ENCODE results near the gene C11orf98. TPM values are rescaled to one million over a fixed set of nuclear protein-coding genes. Genes with fewer than 3 reads are reported as not detected.

The C11orf98 gene
- total RNA-seq, 1 experiment from 2014 or later: 141 TPM

DNA sequence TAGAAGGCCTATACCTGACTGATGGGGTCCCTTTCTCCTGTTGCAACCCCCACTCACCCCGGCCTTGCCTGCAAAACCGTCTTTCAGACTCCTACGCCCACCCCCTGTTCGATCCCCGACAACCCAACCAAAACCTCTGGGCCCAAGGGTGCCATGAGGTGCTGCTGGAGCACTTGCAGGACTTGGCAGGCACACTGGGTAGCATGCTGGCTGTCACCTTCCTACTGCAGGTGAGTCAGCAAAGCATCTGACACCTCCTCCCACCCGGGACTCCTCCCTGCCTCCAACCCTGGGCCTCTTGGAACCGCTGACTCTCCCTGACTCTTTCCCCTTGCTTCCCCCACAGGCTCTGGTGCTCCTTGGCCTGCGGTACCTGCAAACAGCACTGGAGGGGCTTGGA lies 50.7 kb downstream of the C11orf98 start:
- H3K27ac ChIP-seq (ENCODE audit: low read depth, low read length, poor library complexity, severe bottlenecking): peak overlapping the region; percentile 50
- ChIA-PET CTCF (no interaction called here), POLR2A (ENCODE audit: low non-redundant PET) (no interaction called here)
- H3K4me1 ChIP-seq (ENCODE audit: insufficient read depth, low read length, poor library complexity, severe bottlenecking): peaks cover 11% of the 10 kb centered on the region
- no peak overlapping the region for H3K4me3 ChIP-seq (ENCODE audit: low read depth, low read length, poor library complexity, severe bottlenecking)
- BruUV-seq (replicated peaks): no TSS peak
- intact Hi-C loops (cut with micrococcal nuclease; ENCODE audit: unreplicated experiment): no loop called here
- peaks cover 10% of the 10 kb centered on the region for H3K36me3 ChIP-seq (ENCODE audit: insufficient read depth, low read length, poor library complexity, severe bottlenecking)
- no peaks in the 10 kb centered on the region for H3K27me3 ChIP-seq (replicated peaks; ENCODE audit: insufficient read depth, low read depth, low read length, poor library complexity)
- DNase-seq (ENCODE audit: low spot score): no peak
- TF ChIP-seq EZH2 (IDR thresholded peaks at IDR 0.05; ENCODE audit: borderline replicate concordance, low read depth, low read length, poor library complexity, severe bottlenecking): no peak
- TF ChIP-seq, protein P1, sequence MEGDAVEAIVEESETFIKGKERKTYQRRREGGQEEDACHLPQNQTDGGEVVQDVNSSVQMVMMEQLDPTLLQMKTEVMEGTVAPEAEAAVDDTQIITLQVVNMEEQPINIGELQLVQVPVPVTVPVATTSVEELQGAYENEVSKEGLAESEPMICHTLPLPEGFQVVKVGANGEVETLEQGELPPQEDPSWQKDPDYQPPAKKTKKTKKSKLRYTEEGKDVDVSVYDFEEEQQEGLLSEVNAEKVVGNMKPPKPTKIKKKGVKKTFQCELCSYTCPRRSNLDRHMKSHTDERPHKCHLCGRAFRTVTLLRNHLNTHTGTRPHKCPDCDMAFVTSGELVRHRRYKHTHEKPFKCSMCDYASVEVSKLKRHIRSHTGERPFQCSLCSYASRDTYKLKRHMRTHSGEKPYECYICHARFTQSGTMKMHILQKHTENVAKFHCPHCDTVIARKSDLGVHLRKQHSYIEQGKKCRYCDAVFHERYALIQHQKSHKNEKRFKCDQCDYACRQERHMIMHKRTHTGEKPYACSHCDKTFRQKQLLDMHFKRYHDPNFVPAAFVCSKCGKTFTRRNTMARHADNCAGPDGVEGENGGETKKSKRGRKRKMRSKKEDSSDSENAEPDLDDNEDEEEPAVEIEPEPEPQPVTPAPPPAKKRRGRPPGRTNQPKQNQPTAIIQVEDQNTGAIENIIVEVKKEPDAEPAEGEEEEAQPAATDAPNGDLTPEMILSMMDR (conservative IDR thresholded peaks at IDR 0.05; ENCODE audit: low read depth, low read length): no peak
- no peaks in the 10 kb centered on the region for H3K9me3 ChIP-seq (ENCODE audit: low read depth, low read length, poor library complexity, severe bottlenecking)

DNA sequence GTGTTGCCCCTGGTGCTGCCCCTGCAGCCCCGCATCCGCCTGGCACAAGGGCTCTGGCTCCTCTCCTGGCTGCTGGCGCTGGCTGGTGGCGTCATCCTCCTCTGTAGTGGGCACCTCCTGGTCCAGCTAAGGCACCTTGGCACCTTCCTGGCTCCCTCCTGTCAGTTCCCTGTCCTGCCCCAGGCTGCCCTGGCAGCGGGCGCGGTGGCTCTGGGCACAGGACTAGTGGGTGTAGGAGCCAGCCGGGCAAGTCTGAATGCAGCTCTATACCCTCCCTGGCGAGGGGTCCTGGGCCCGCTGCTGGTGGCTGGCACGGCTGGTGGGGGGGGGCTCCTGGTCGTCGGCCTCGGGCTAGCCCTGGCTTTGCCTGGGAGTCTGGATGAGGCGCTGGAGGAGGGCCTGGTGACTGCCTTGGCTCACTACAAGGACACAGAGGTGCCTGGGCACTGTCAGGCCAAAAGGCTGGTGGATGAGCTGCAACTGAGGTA lies 51.7 kb downstream of the C11orf98 start:
- Histone ChIP-seq H3K4me1 (ENCODE audit: insufficient read depth, low read length, poor library complexity, severe bottlenecking) (peaks cover 11% of the 10 kb centered on the region), H3K27ac (ENCODE audit: low read depth, low read length, poor library complexity, severe bottlenecking) (peak overlapping the region; percentile 50)
- POLR2A ChIA-PET (ENCODE audit: low non-redundant PET): no interaction called here

More for the DNA sequence above, 51.7 kb downstream of the C11orf98 start:
- CTCF ChIA-PET: no interaction called here
- DNase-seq (ENCODE audit: low spot score): no peak
- intact Hi-C loops (cut with micrococcal nuclease; ENCODE audit: unreplicated experiment): no loop called here
- no peak overlapping the region for H3K4me3 ChIP-seq (ENCODE audit: low read depth, low read length, poor library complexity, severe bottlenecking)
- no peaks in the 10 kb centered on the region for H3K27me3 ChIP-seq (replicated peaks; ENCODE audit: insufficient read depth, low read depth, low read length, poor library complexity)
- BruUV-seq (replicated peaks): no TSS peak
- H3K9me3 ChIP-seq (ENCODE audit: low read depth, low read length, poor library complexity, severe bottlenecking): no peaks in the 10 kb centered on the region
- H3K36me3 ChIP-seq (ENCODE audit: insufficient read depth, low read length, poor library complexity, severe bottlenecking): peaks cover 10% of the 10 kb centered on the region
- TF ChIP-seq, protein P1 (conservative IDR thresholded peaks at IDR 0.05; ENCODE audit: low read depth, low read length): no peak
- no peak for TF ChIP-seq EZH2 (IDR thresholded peaks at IDR 0.05; ENCODE audit: borderline replicate concordance, low read depth, low read length, poor library complexity, severe bottlenecking)

Other genes starting within 250 kb of the C11orf98 start
- gene SCGB1A1, start 246.2 kb downstream of the C11orf98 start, total RNA-seq (2021): not detected in 2 replicates
- gene AHNAK, start 118.4 kb downstream of the C11orf98 start, total RNA-seq (2021): 71.7 and 73.0 TPM in 2 replicates
- 1,804 and 1,817 TPM in 2 replicates for gene EEF1G, start 91.3 kb downstream of the C11orf98 start, total RNA-seq (2021)
- gene TUT1, start 73.7 kb downstream of the C11orf98 start, total RNA-seq (2021): 27.3 and 27.6 TPM in 2 replicates
- gene MTA2, start 63.3 kb downstream of the C11orf98 start, total RNA-seq (2021): 241 and 243 TPM in 2 replicates
- gene EML3, start 52.4 kb downstream of the C11orf98 start, total RNA-seq (2021): 21.3 and 30.4 TPM in 2 replicates
- 1.1 and 1.3 TPM in 2 replicates for gene ROM1, start 52.0 kb downstream of the C11orf98 start, total RNA-seq (2021)
- gene B3GAT3, start 43.2 kb downstream of the C11orf98 start, total RNA-seq (2021): 64.7 and 68.2 TPM in 2 replicates
- gene GANAB, start 18.6 kb downstream of the C11orf98 start, total RNA-seq (2021): 475 and 489 TPM in 2 replicates
- 29.3 and 30.0 TPM in 2 replicates for gene INTS5, start 11.9 kb downstream of the C11orf98 start, total RNA-seq (2021)
- 59.7 and 68.8 TPM in 2 replicates for gene CSKMT, start 102 bp upstream of the C11orf98 start, total RNA-seq (2021)
- 28.0 and 29.0 TPM in 2 replicates for gene UQCC3, start 6.5 kb upstream of the C11orf98 start, total RNA-seq (2021)
- gene LBHD1, start 7.1 kb upstream of the C11orf98 start, total RNA-seq (2021): 7.1 and 7.8 TPM in 2 replicates
- 143 and 147 TPM in 2 replicates for gene UBXN1, start 13.9 kb upstream of the C11orf98 start, total RNA-seq (2021)
- gene LRRN4CL, start 24.3 kb upstream of the C11orf98 start, total RNA-seq (2021): 0.37 and 0.52 TPM in 2 replicates
- 123 and 132 TPM in 2 replicates for gene BSCL2, start 42.2 kb upstream of the C11orf98 start, total RNA-seq (2021)
- gene GNG3, start 42.5 kb upstream of the C11orf98 start, total RNA-seq (2021): 0.45 and 0.72 TPM in 2 replicates
- gene HNRNPUL2, start 62.2 kb upstream of the C11orf98 start, total RNA-seq (2021): 104 and 105 TPM in 2 replicates
- gene TTC9C, start 63.3 kb upstream of the C11orf98 start, total RNA-seq (2021): 66.5 and 66.8 TPM in 2 replicates
- gene ZBTB3, start 89.0 kb upstream of the C11orf98 start, total RNA-seq (2021): 12.0 and 13.1 TPM in 2 replicates
- 159 and 166 TPM in 2 replicates for gene POLR2G, start 96.4 kb upstream of the C11orf98 start, total RNA-seq (2021)
- gene TAF6L, start 106.2 kb upstream of the C11orf98 start, total RNA-seq (2021): 70.0 and 70.9 TPM in 2 replicates
- 46.6 and 52.1 TPM in 2 replicates for gene TMEM179B, start 122.2 kb upstream of the C11orf98 start, total RNA-seq (2021)
- 23.4 and 29.3 TPM in 2 replicates for gene TMEM223, start 126.8 kb upstream of the C11orf98 start, total RNA-seq (2021)
- 78.8 and 82.0 TPM in 2 replicates for gene NXF1, start 140.2 kb upstream of the C11orf98 start, total RNA-seq (2021)
- gene STX5, start 166.8 kb upstream of the C11orf98 start, total RNA-seq (2021): 29.2 and 38.1 TPM in 2 replicates
- 0.77 TPM in 1 of 2 replicates, not detected in the other for gene TEX54, start 167.6 kb upstream of the C11orf98 start, total RNA-seq (2021)
- 147 and 155 TPM in 2 replicates for gene WDR74, start 174.4 kb upstream of the C11orf98 start, total RNA-seq (2021)
- gene SLC3A2, start 215.7 kb upstream of the C11orf98 start, total RNA-seq (2021): 480 and 511 TPM in 2 replicates